Vagina (tissue), 2 donors: Measurements from ENCODE around the gene DAZAP1.

Experiments used
- CTCF ChIP-seq, 3 experiments: fragments of 450-650 bp in 2 of 3; fragments of 200-600 bp in 1 of 3; sonication (generic) in 1 of 3; IDR thresholded peaks; one replicate each; pipeline ENCODE4 v1.5.1; 2017 to 2019; ENCODE audit warnings: antibody characterized with exemption in 3 of 3, mild to moderate bottlenecking in 2 of 3, moderate library complexity in 2 of 3
- POLR2A ChIP-seq, 2 donors: fragments of 450-650 bp; IDR thresholded peaks; one replicate each; pipeline ENCODE4 v1.6.1; 2017; ENCODE audit warnings: antibody characterized with exemption in 2 of 2, mild to moderate bottlenecking in 2 of 2, moderate library complexity in 2 of 2
- POLR2AphosphoS5 ChIP-seq, 2 donors: sonication (generic); formaldehyde crosslinking; IDR thresholded peaks; one replicate each; pipeline ENCODE4 v1.9.0; 2017; ENCODE audit warnings: antibody characterized with exemption in 2 of 2, mild to moderate bottlenecking in 2 of 2, low read depth in 1 of 2; ENCODE audit not compliant: insufficient read depth in 1 of 2

- TF ChIP-seq POLR2A (IDR thresholded peaks at IDR 0.05), result no peak
- no peak for TF ChIP-seq CTCF (IDR thresholded peaks at IDR 0.05)
- TF ChIP-seq POLR2AphosphoS5 (IDR thresholded peaks at IDR 0.05; ENCODE audit: insufficient read depth in 1 of 2, low read depth in 1 of 2), result no peak
Observed at GRCh38 chr19:1445932-1446712, 38.7 kb downstream of the DAZAP1 start.
